HG03469 (cell line): ENCODE results near the gene PTPN9.
"Not testable (repeated sequence)": the region's sequence is repeated elsewhere in the genome, so short reads cannot be mapped to it uniquely, and the experiment has no call there.

ENCODE experiments used
- ATAC-seq: cut with Tn5 transposase; IDR thresholded peaks from one replicate; pipeline ENCODE4 v1.9.1; 2021; ENCODE audit warnings: mild to moderate bottlenecking, moderate library complexity, moderate number of reproducible peaks; ENCODE audit not compliant: unreplicated experiment

PTPN9 gene

GRCh38 chr15:75578948-75579920 lies at the start of gene PTPN9:
Gene PTPN9, minus strand, starts transcription at chr15:75579315. Its CDS starts 539 bp downstream, at chr15:75578776.
- ATAC-seq, result no peak

GRCh38 chr15:75625542-75626347 lies 46.6 kb upstream of the PTPN9 start, which contains the start of gene SNUPN:
Gene SNUPN, minus strand, starts transcription at chr15:75625725. Its CDS starts 4,674 bp downstream, at chr15:75621051.
- peak; percentile 65 for ATAC-seq

GRCh38 chr15:75622505-75622904 lies 43.4 kb upstream of the PTPN9 start:
- no peak for ATAC-seq

- ATAC-seq, result no peak
These were observed 41.8 kb upstream of the PTPN9 start for GRCh38 chr15:75620841-75621391.

GRCh38 chr15:75620058-75620820 lies 41.1 kb upstream of the PTPN9 start:
- ATAC-seq, result no peak

- no peak for ATAC-seq
These were observed 37.7 kb upstream of the PTPN9 start for GRCh38 chr15:75616766-75617165.

- ATAC-seq, result no peak
These were observed 27.9 kb upstream of the PTPN9 start for GRCh38 chr15:75606711-75607699.

GRCh38 chr15:75606026-75606425 lies 26.9 kb upstream of the PTPN9 start:
- no peak for ATAC-seq

GRCh38 chr15:75599401-75599800 lies 20.3 kb upstream of the PTPN9 start:
- ATAC-seq, result no peak

- no peak for ATAC-seq
These were observed 19.2 kb upstream of the PTPN9 start for GRCh38 chr15:75598361-75598760.

- ATAC-seq, result no peak
These were observed 18.7 kb upstream of the PTPN9 start for GRCh38 chr15:75597667-75598341.

GRCh38 chr15:75596703-75597345 lies 17.7 kb upstream of the PTPN9 start:
- ATAC-seq, result no peak

- no peak for ATAC-seq
These were observed 15.2 kb upstream of the PTPN9 start for GRCh38 chr15:75594276-75594675.

- no peak for ATAC-seq
These were observed 12.7 kb upstream of the PTPN9 start for GRCh38 chr15:75591655-75592364.

GRCh38 chr15:75590239-75590638 lies 11.1 kb upstream of the PTPN9 start:
- no peak for ATAC-seq

- ATAC-seq, result no peak
These were observed 10.0 kb upstream of the PTPN9 start for GRCh38 chr15:75589071-75589470.

- not testable (repeated sequence) for ATAC-seq
These were observed 7.3 kb upstream of the PTPN9 start for GRCh38 chr15:75586422-75586821.

- no peak for ATAC-seq
These were observed 5.0 kb upstream of the PTPN9 start for GRCh38 chr15:75584121-75584520.
